ENCODE data around the gene ELK4.

Gene ELK4

GRCh38 chr1:205631010-205631767 lies 622 bp downstream of the ELK4 start:
- peaks cover 54% of the 10 kb centered on the region for H3K79me2 ChIP-seq (ENCODE audit: insufficient read depth, low read length)
- H3K36me3 ChIP-seq (ENCODE audit: insufficient read depth, low read length): no peaks in the 10 kb centered on the region
- H3F3A ChIP-seq (ENCODE audit: low read depth): peaks cover 3% of the 10 kb centered on the region; the same call in 1 of the 2 replicates
- H3K4me2 ChIP-seq (ENCODE audit: low read depth, low read length, poor library complexity, severe bottlenecking): peak overlapping the region; percentile 95
- peaks cover 44% of the 10 kb centered on the region for H3K4me1 ChIP-seq (ENCODE audit: insufficient read depth, low read length, poor library complexity, severe bottlenecking)
- peak overlapping the region; percentile 85 for H3K9ac ChIP-seq (ENCODE audit: low read depth, low read length, poor library complexity, severe bottlenecking)
- peak overlapping the region; percentile 89 for H3K4me3 ChIP-seq (ENCODE audit: low read length, poor library complexity, severe bottlenecking)
- no peaks in the 10 kb centered on the region for H3K9me3 ChIP-seq (ENCODE audit: insufficient read depth, low read depth, low read length)
- H4K20me1 ChIP-seq (ENCODE audit: insufficient read depth, low read length, poor library complexity, severe bottlenecking): peaks cover 45% of the 10 kb centered on the region
- TF ChIP-seq CTCF (conservative IDR thresholded peaks at IDR 0.05; ENCODE audit: low read length): no peak
- TF ChIP-seq EZH2phosphoT487 (IDR thresholded peaks at IDR 0.05; ENCODE audit: borderline replicate concordance): no peak
- H3K9me2 ChIP-seq (replicated peaks; ENCODE audit: low read depth, low read length): no peaks in the 10 kb centered on the region
- H3K27me3 ChIP-seq (ENCODE audit: insufficient read depth, low read length, poor library complexity, severe bottlenecking): no peaks in the 10 kb centered on the region
- peak overlapping the region; percentile 70 for H2AFZ ChIP-seq (ENCODE audit: low read length)

- H3K4me2 ChIP-seq (ENCODE audit: low read depth, low read length, poor library complexity, severe bottlenecking): peak overlapping the region; percentile 95
- H3K79me2 ChIP-seq (ENCODE audit: insufficient read depth, low read length): peaks cover 60% of the 10 kb centered on the region
- H4K20me1 ChIP-seq (ENCODE audit: insufficient read depth, low read length, poor library complexity, severe bottlenecking): peaks cover 49% of the 10 kb centered on the region
- H3F3A ChIP-seq (ENCODE audit: low read depth): peaks cover 3% of the 10 kb centered on the region; the same call in 1 of the 2 replicates
- no peaks in the 10 kb centered on the region for H3K27me3 ChIP-seq (ENCODE audit: insufficient read depth, low read length, poor library complexity, severe bottlenecking)
- no peak for TF ChIP-seq EZH2phosphoT487 (IDR thresholded peaks at IDR 0.05; ENCODE audit: borderline replicate concordance)
- no peak for TF ChIP-seq CTCF (conservative IDR thresholded peaks at IDR 0.05; ENCODE audit: low read length)
- no peaks in the 10 kb centered on the region for H3K36me3 ChIP-seq (ENCODE audit: insufficient read depth, low read length)
- peaks cover 48% of the 10 kb centered on the region for H3K4me1 ChIP-seq (ENCODE audit: insufficient read depth, low read length, poor library complexity, severe bottlenecking)
- H3K9me2 ChIP-seq (replicated peaks; ENCODE audit: low read depth, low read length): no peaks in the 10 kb centered on the region
- H3K9ac ChIP-seq (ENCODE audit: low read depth, low read length, poor library complexity, severe bottlenecking): peak overlapping the region; percentile 85
- no peaks in the 10 kb centered on the region for H3K9me3 ChIP-seq (ENCODE audit: insufficient read depth, low read depth, low read length)
- 0 out of 2 replicates have a peak overlapping the region, but pooled peaks have one; percentile 70 for H2AFZ ChIP-seq (ENCODE audit: low read length)
- H3K4me3 ChIP-seq (ENCODE audit: low read length, poor library complexity, severe bottlenecking): peak overlapping the region; percentile 89
These were observed 1.2 kb downstream of the ELK4 start for GRCh38 chr1:205630651-205631009.

GRCh38 chr1:205630241-205630640 lies 1.6 kb downstream of the ELK4 start:
- no peaks in the 10 kb centered on the region for H3K9me3 ChIP-seq (ENCODE audit: insufficient read depth, low read depth, low read length)
- H4K20me1 ChIP-seq (ENCODE audit: insufficient read depth, low read length, poor library complexity, severe bottlenecking): peaks cover 51% of the 10 kb centered on the region
- H3F3A ChIP-seq (ENCODE audit: low read depth): peaks cover 3% of the 10 kb centered on the region; the same call in 1 of the 2 replicates
- peak overlapping the region; percentile 85 for H3K9ac ChIP-seq (ENCODE audit: low read depth, low read length, poor library complexity, severe bottlenecking)
- H3K4me1 ChIP-seq (ENCODE audit: insufficient read depth, low read length, poor library complexity, severe bottlenecking): peaks cover 50% of the 10 kb centered on the region
- H3K79me2 ChIP-seq (ENCODE audit: insufficient read depth, low read length): peaks cover 64% of the 10 kb centered on the region
- no peak overlapping the region for H2AFZ ChIP-seq (ENCODE audit: low read length)
- H3K4me2 ChIP-seq (ENCODE audit: low read depth, low read length, poor library complexity, severe bottlenecking): peak overlapping the region; percentile 95
- no peaks in the 10 kb centered on the region for H3K27me3 ChIP-seq (ENCODE audit: insufficient read depth, low read length, poor library complexity, severe bottlenecking)
- TF ChIP-seq CTCF (conservative IDR thresholded peaks at IDR 0.05; ENCODE audit: low read length) (no peak), EZH2phosphoT487 (IDR thresholded peaks at IDR 0.05; ENCODE audit: borderline replicate concordance) (no peak)
- no peaks in the 10 kb centered on the region for H3K36me3 ChIP-seq (ENCODE audit: insufficient read depth, low read length)
- peak overlapping the region; percentile 89 for H3K4me3 ChIP-seq (ENCODE audit: low read length, poor library complexity, severe bottlenecking)
- no peaks in the 10 kb centered on the region for H3K9me2 ChIP-seq (replicated peaks; ENCODE audit: low read depth, low read length)
